WI38 (cell line): Measurements from ENCODE around the gene CPZ.

Experiments
- H3K4me3 ChIP-seq: 2 replicates; pipeline ENCODE4 v1.5.1; 2011; ENCODE audit warnings: low read depth, mild to moderate bottlenecking, control low read depth, low read length
- CTCF ChIP-seq: IDR thresholded peaks from 2 replicates; pipeline ENCODE4 v1.5.1; 2012; ENCODE audit warnings: low read depth, mild to moderate bottlenecking, control low read depth, low read length

The CPZ gene

GRCh38 chr4:8582016-8582415 lies 10.5 kb upstream of the CPZ start:
- H3K4me3 ChIP-seq = no peak overlapping the region
- TF ChIP-seq CTCF = no peak

DNA sequence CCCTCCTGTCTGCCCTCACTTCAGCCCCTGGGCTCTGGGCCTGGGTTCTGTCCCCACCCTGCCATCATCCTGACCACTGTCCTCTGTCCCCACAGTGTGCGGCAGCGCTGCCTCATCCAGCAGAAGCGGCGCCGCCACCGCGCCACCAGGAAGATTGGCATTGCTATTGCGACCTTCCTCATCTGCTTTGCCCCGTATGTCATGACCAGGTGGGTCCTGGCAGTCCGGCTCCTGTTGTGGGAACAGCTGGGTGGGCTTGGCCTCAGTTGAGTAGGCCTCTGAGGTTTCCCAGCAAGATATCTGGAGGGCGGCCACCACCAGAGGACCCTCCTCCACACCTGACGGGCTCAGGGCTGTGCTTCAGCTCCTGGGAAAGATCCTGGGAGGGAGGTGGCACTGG lies 10.1 kb upstream of the CPZ start:
- H3K4me3 ChIP-seq = no peak overlapping the region
- no peak for TF ChIP-seq CTCF

GRCh38 chr4:8582941-8583654 lies 9.5 kb upstream of the CPZ start:
- TF ChIP-seq CTCF = no peak

DNA sequence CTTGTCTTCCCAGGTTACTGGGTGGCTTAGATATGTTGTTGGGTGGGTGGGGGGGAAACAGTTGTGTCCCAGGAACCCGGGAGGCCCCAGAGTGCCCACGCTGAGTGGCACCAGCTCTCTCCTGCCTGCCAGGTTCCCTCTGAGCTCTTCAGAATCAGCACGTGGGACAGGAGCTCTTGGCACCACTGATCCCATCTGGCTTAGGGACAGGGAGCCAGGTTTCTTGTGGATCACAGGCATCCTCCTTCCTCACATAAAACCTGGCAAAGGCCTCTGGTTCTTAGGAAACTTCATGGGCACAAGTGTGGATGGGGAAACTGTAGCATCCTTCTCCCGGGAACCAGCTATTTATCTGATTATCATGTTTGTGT lies 8.9 kb upstream of the CPZ start:
- H3K4me3 ChIP-seq = no peak overlapping the region
- TF ChIP-seq CTCF = no peak

More at GRCh38 chr4:8582941-8583654, 9.5 kb upstream of the CPZ start:
- no peak overlapping the region for H3K4me3 ChIP-seq

DNA sequence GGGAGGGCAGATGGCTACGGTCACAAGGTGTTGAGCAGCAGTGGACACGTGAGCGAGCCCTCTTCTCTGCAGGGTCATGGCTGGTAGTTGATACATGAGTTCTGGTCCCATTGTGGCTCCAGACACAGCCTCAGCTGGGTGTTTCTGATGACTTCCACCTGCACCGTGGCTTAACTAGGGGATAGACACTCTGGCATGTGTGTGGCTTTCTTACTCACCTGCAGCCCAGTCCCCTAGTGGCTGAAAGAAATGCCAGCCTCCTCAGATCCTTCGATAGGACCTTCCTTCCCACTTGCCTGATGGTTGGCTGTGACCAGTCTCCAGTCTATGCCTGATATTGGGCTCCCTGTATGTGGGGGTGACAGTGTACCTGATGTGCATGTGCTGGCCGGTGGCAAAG lies 7.4 kb upstream of the CPZ start:
- no peak for TF ChIP-seq CTCF
- H3K4me3 ChIP-seq = no peak overlapping the region

GRCh38 chr4:8585721-8586212 lies 6.8 kb upstream of the CPZ start:
- H3K4me3 ChIP-seq = no peak overlapping the region
- no peak for TF ChIP-seq CTCF

- H3K4me3 ChIP-seq = no peak overlapping the region
- TF ChIP-seq CTCF = no peak
Measured at GRCh38 chr4:8586246-8586645, 6.3 kb upstream of the CPZ start.
